HG02840 (cell line): ENCODE measurements around the gene CSNK2B.

Source experiments
- ATAC-seq: cut with Tn5 transposase; IDR thresholded peaks from one replicate; pipeline ENCODE4 v1.9.1; 2021; ENCODE audit warnings: mild to moderate bottlenecking, moderate library complexity, moderate number of reproducible peaks; ENCODE audit not compliant: unreplicated experiment, low FRiP score

CSNK2B gene

GRCh38 chr6:31660381-31661261 lies 5.3 kb upstream of the CSNK2B start, which contains the start of gene C6orf47:
Gene C6orf47 (minus strand): TSS chr6:31660778. CDS start chr6:31659947, 831 bp downstream.
- no peak for ATAC-seq

- ATAC-seq = no peak
Observed at GRCh38 chr6:31661262-31662123, 4.4 kb upstream of the CSNK2B start.

GRCh38 chr6:31662124-31662723 lies 3.7 kb upstream of the CSNK2B start:
- no peak for ATAC-seq

GRCh38 chr6:31663126-31663960 lies 2.5 kb upstream of the CSNK2B start:
- no peak for ATAC-seq

GRCh38 chr6:31663961-31664789 lies 1.7 kb upstream of the CSNK2B start:
- ATAC-seq = no peak

GRCh38 chr6:31664790-31665500 lies 935 bp upstream of the CSNK2B start, which contains the start of gene GPANK1:
Gene GPANK1 (minus strand): TSS chr6:31664997. CDS start chr6:31664478, 519 bp downstream.
- no peak for ATAC-seq

GRCh38 chr6:31666337-31666965 lies 571 bp downstream of the CSNK2B start:
- ATAC-seq = no peak

- ATAC-seq = no peak
Observed at GRCh38 chr6:31669676-31670075, 3.8 kb downstream of the CSNK2B start, which contains the start of gene LY6G5B. Gene LY6G5B (plus strand): TSS chr6:31669976. CDS start chr6:31670951, 975 bp downstream.

- no peak for ATAC-seq
Observed at GRCh38 chr6:31676322-31676903, 10.5 kb downstream of the CSNK2B start.

- ATAC-seq = no peak
Observed at GRCh38 chr6:31676904-31677303, 11.0 kb downstream of the CSNK2B start.

- ATAC-seq = no peak
Observed at GRCh38 chr6:31677955-31678354, 12.1 kb downstream of the CSNK2B start.

- no peak for ATAC-seq
Observed at GRCh38 chr6:31680226-31681134, 14.6 kb downstream of the CSNK2B start, which contains the start of gene LY6G5C. Gene LY6G5C (minus strand): TSS chr6:31681067. CDS start chr6:31680373, 694 bp downstream.

- ATAC-seq = no peak
Observed at GRCh38 chr6:31681135-31681671, 15.3 kb downstream of the CSNK2B start.

- ATAC-seq = no peak
Observed at GRCh38 chr6:31683591-31683990, 17.7 kb downstream of the CSNK2B start.

- no peak for ATAC-seq
Observed at GRCh38 chr6:31686483-31686882, 20.6 kb downstream of the CSNK2B start.

GRCh38 chr6:31687321-31687720 lies 21.4 kb downstream of the CSNK2B start:
- ATAC-seq = no peak
